Stimulated activated CD4-positive, alpha-beta T cell treated with anti-CD3 and anti-CD28 coated beads, Interleukin-12 subunit alpha, Interleukin-12 subunit beta, amount 100 ng/mL, for 48 hours (primary cell): Measurements from ENCODE around the gene ACP2.

Experiments
- DNase-seq, 3 donors: peaks; one replicate each; pipeline ENCODE4 v3.0.0-alpha.2; 2020; ENCODE audit warnings: low read depth in 2 of 3, low spot score in 1 of 3

The ACP2 gene

GRCh38 chr11:47269002-47269828 lies 20.6 kb upstream of the ACP2 start:
- DNase-seq, result peak; percentile 71 to 81 (median 73)

DNA sequence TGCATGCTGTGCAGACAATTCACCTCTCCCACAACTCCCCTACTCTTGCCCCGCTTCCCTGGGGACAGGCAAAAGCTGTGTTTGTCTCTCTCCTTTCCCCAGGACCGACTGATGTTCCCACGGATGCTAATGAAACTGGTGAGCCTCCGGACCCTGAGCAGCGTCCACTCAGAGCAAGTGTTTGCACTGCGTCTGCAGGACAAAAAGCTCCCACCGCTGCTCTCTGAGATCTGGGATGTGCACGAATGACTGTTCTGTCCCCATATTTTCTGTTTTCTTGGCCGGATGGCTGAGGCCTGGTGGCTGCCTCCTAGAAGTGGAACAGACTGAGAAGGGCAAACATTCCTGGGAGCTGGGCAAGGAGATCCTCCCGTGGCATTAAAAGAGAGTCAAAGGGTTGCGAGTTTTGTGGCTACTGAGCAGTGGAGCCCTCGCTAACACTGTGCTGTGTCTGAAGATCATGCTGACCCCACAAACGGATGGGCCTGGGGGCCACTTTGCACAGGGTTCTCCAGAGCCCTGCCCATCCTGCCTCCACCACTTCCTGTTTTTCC lies 19.9 kb upstream of the ACP2 start:
- no peak for DNase-seq

- DNase-seq, result no peak
Measured at GRCh38 chr11:47267876-47268275, 19.3 kb upstream of the ACP2 start.

GRCh38 chr11:47264521-47264920 lies 15.9 kb upstream of the ACP2 start:
- no peak for DNase-seq

DNA sequence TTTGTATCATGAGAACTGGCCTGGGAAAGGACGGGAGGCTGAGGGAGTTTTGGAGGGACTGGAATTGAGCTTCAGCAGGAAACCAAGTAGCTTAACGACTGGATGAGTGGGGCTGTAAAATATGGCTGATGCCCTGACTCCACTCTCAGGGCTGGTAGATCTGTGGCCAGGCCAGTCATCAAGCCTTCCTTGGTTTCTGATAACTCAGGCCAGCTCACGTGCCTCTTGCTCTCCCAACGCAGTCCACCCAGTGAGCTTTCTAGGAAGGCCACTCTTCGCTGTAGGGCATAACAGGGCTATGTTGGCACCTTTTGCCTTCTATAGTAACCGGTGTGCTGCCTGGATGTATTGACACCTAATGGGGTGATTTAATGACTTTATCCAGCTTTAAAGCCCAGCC lies 15.5 kb upstream of the ACP2 start:
- DNase-seq, result no peak

DNA sequence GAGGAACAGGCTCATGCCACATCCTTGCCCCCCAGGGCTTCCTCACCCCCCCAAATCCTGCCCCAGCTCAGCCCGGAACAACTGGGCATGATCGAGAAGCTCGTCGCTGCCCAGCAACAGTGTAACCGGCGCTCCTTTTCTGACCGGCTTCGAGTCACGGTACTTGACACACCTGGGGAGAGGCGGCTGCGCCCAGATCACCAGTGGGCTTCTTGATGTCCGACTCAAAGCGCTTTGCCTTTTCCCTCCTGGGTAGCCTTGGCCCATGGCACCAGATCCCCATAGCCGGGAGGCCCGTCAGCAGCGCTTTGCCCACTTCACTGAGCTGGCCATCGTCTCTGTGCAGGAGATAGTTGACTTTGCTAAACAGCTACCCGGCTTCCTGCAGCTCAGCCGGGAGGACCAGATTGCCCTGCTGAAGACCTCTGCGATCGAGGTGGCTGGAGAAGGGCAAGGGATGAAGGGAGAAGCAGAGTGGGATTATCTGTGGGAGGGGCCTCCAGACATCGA lies 12.7 kb upstream of the ACP2 start:
- DNase-seq, result no peak

DNA sequence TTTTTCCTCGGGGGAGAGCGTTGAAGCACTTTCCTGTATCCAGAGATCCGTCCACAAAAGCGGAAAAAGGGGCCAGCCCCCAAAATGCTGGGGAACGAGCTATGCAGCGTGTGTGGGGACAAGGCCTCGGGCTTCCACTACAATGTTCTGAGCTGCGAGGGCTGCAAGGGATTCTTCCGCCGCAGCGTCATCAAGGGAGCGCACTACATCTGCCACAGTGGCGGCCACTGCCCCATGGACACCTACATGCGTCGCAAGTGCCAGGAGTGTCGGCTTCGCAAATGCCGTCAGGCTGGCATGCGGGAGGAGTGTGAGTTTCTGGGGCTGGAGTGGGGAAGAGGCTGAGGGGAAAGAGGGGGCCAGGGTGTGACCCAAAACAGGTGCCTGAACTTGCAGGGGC lies 11.8 kb upstream of the ACP2 start:
- no peak for DNase-seq

- no peak for DNase-seq
Measured at GRCh38 chr11:47259232-47259977, 10.8 kb upstream of the ACP2 start.

- DNase-seq, result no peak
Measured at GRCh38 chr11:47258317-47258902, 9.8 kb upstream of the ACP2 start.

GRCh38 chr11:47257517-47258316 lies 9.1 kb upstream of the ACP2 start, which contains the start of gene NR1H3:
Gene NR1H3, plus strand, starts transcription at chr11:47257996. Its CDS starts 1,221 bp downstream, at chr11:47259217.
- DNase-seq, result no peak

DNA sequence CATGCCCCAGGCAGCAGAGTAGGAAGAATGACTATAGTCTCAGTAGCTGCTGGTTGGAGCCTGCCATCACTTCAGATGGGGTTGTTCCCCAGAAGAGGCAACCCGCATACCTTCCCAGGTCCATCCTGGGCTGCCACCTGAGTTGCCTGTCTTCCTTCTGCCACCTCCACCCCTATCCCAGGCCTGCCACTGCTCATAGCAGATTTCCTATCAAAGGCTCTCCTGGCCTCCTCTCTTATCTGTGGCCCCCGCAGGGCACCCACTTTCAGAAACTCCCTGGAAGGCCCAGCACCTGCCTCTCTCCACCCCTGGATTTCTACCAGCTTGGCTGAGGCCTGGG lies 8.5 kb upstream of the ACP2 start:
- DNase-seq, result no peak

DNA sequence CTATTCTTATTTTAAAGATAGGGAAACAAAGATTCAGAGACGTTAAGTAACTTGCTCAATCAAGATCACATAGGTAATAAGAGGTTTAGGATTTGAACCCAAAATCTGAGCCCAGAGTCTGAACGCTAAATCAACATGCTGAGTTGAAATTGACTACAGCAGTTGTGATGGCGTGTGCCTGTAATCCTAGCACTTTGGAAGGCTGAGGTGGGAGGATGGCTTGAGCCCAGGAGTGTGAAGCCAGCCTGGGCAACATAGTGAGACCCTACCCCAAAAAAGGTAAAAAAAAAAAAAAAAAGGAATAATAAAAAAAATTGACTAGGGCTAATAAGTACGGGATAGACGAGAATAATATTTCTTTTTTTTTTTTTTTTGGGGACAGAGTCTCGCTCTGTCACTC lies 7.8 kb upstream of the ACP2 start:
- DNase-seq, result no peak

DNA sequence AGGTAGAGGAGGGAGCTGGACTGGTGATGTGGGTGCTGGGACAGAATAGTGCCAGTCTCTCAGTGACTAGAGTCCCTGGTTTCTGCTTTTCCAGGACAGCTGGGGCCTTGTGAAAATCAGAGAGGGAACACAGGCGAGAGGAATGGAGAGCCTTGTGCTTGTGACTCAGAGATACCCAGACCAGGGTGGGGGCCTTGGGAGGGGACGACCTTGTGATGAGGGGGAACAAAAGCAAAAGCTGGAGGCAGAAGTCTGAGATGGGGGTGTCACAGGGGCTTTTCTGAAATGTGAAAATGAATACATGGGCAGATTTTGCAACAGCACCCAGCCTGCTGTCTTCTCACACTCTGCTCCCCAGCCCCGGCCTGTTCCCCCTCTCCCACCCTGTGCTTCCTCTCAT lies 5.8 kb upstream of the ACP2 start:
- no peak for DNase-seq

GRCh38 chr11:47253660-47254059 lies 5.0 kb upstream of the ACP2 start:
- DNase-seq, result no peak

GRCh38 chr11:47251751-47252150 lies 3.1 kb upstream of the ACP2 start:
- DNase-seq, result no peak

GRCh38 chr11:47249378-47249715 lies 733 bp upstream of the ACP2 start:
- DNase-seq, result no peak

- DNase-seq, result no peak
Measured at GRCh38 chr11:47248304-47248663, 330 bp downstream of the ACP2 start.

DNA sequence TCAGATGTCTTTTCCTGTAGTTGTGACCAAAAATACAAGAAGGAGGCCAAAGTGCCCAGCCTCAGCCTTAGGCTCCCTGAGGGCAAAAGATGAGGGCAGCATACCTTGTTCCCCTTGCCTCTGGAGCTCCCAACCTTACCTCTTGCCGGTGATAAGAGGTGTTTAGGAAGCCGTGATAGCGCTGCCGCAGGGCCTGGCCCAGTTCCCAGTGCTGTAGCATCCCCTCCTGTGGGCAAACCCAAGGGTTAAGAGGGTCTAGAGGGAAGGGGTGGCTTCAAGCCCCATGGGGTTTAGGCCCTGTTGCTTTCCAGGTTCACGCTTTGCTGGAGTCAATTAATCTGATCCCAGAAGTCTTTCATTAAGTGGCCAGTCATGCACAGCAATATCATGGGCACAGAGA lies 1.1 kb downstream of the ACP2 start:
- no peak for DNase-seq

- no peak for DNase-seq
Measured at GRCh38 chr11:47245611-47246357, 2.8 kb downstream of the ACP2 start.
